Gastrocnemius medialis (tissue), 4 donors: Measurements from ENCODE around the gene KLRB1. TPM values are rescaled to one million over a fixed set of nuclear protein-coding genes. Genes with fewer than 3 reads are reported as not detected.

Experiments
- ATAC-seq, 2 donors: fragments of 150-250 bp; one replicate each; pipeline ENCODE4 v1.9.1; 2016
- DNase-seq, 2 donors: peaks; one replicate each; pipeline ENCODE4 v3.0.0-alpha.2; 2019
- H3K27ac ChIP-seq, 4 donors: fragments of 200-600 bp; sonication (generic); 1 replicate in 1 of 4; 2 replicates in 3 of 4; pipeline ENCODE4 v1.5.1; 2016 to 2018; ENCODE audit warnings: mild to moderate bottlenecking in 2 of 4, moderate library complexity in 1 of 4
- H3K27me3 ChIP-seq, 3 donors: fragments of 200-600 bp; sonication (generic) in 2 of 3; 1 replicate in 1 of 3; 2 replicates in 2 of 3; pipeline versions ENCODE4 v1.5.1 to v1.6.0; 2016 to 2019; ENCODE audit warnings: mild to moderate bottlenecking in 1 of 3, moderate library complexity in 1 of 3
- H3K36me3 ChIP-seq, 2 donors: fragments of 200-600 bp; sonication (generic) in 1 of 2; one replicate each; pipeline ENCODE4 v1.5.1; 2017 to 2018
- H3K4me1 ChIP-seq, 2 donors: fragments of 200-600 bp; sonication (generic) in 1 of 2; one replicate each; pipeline ENCODE4 v1.5.1; 2016 to 2017; ENCODE audit warnings: mild to moderate bottlenecking in 2 of 2
- H3K4me3 ChIP-seq, 4 donors: fragments of 200-600 bp; sonication (generic) in 3 of 4; 1 replicate in 1 of 4; 2 replicates in 3 of 4; pipeline ENCODE4 v1.5.1; 2016 to 2019; ENCODE audit warnings: mild to moderate bottlenecking in 2 of 4
- H3K9me3 ChIP-seq, 3 donors: fragments of 200-600 bp; sonication (generic) in 2 of 3; 1 replicate in 1 of 3; 2 replicates in 2 of 3; pipeline ENCODE4 v1.5.1; 2016 to 2019
- CTCF ChIP-seq, 5 experiments: fragments of 450-650 bp in 3 of 5; fragments of 200-600 bp in 2 of 5; sonication (generic) in 2 of 5; IDR thresholded peaks in 4 of 5; conservative IDR thresholded peaks in 1 of 5; 1 replicate in 4 of 5; 2 replicates in 1 of 5; pipeline ENCODE4 v1.5.1; 2016 to 2019; ENCODE audit warnings: antibody characterized with exemption in 5 of 5, mild to moderate bottlenecking in 3 of 5, moderate library complexity in 3 of 5
- POLR2A ChIP-seq, 2 donors: fragments of 450-650 bp; IDR thresholded peaks; one replicate each; pipeline ENCODE4 v1.6.1; 2017; ENCODE audit warnings: antibody characterized with exemption in 2 of 2, mild to moderate bottlenecking in 2 of 2, moderate library complexity in 2 of 2
- in situ Hi-C, 4 donors: fragments of 200-750 bp; cut with MboI; loops; one replicate each; pipeline versions ENCODE4 v1.15.0 to v1.8.0; 2017; ENCODE audit warnings: low sequenced_read_pairs in 4 of 4
- intact Hi-C: fragments of 100-400 bp; cut with DNase I; formaldehyde crosslinking; loops from one replicate; pipeline ENCODE4 v1.15.1; 2023; ENCODE audit warnings: low total_unique reads
- total RNA-seq, 4 donors: library from RNA; depleted of rRNA; stranded (reverse); fragments of >200 nt; gene quantifications; one replicate each; pipeline versions ENCODE4 v1.1.0 to v1.2.3, GENCODE V29; 2016

Gene KLRB1
- total RNA-seq: 1 to 10 TPM in 1 of 4 donors, not detected in 3; 1.0 TPM

GRCh38 chr12:9607716-9608115, at the start of gene KLRB1:
KLRB1 (minus strand) TSS chr12:9607916; CDS start chr12:9607839, 77 bp downstream.
- in situ Hi-C loops: no loop called here
- intact Hi-C loops: no loop called here
- Histone ChIP-seq H3K4me3 (no peak within 1 kb of the TSS), H3K9me3 (no peaks in the 10 kb centered on the region), H3K27ac (no peak within 1 kb of the TSS), H3K36me3 (no peaks in the 10 kb centered on the region), H3K4me1 (no peaks in the 10 kb centered on the region), H3K27me3 (no peaks in the 10 kb centered on the region)
- no peak for DNase-seq
- TF ChIP-seq CTCF (IDR thresholded peaks at IDR 0.05 in 4 of 5, conservative IDR thresholded peaks at IDR 0.05 in 1 of 5) (no peak), POLR2A (IDR thresholded peaks at IDR 0.05) (no peak)
- ATAC-seq: no peak

GRCh38 chr12:9651265-9651729, 43.6 kb upstream of the KLRB1 start:
- Histone ChIP-seq H3K9me3 (no peaks in the 10 kb centered on the region), H3K4me3 (no peak overlapping the region), H3K36me3 (peaks cover 0 to 21% of the 10 kb centered on the region in 2 donors), H3K27me3 (no peaks in the 10 kb centered on the region), H3K4me1 (peaks cover 15 to 25% of the 10 kb centered on the region in 2 donors), H3K27ac (peak overlapping the region; percentile 71 to 85 (median 82))
- ATAC-seq (no peak), DNase-seq (no peak)
- in situ Hi-C loops (no loop called here), intact Hi-C loops (no loop called here)
- TF ChIP-seq CTCF (IDR thresholded peaks at IDR 0.05 in 4 of 5, conservative IDR thresholded peaks at IDR 0.05 in 1 of 5): no peak
- TF ChIP-seq POLR2A (IDR thresholded peaks at IDR 0.05): no peak

DNA sequence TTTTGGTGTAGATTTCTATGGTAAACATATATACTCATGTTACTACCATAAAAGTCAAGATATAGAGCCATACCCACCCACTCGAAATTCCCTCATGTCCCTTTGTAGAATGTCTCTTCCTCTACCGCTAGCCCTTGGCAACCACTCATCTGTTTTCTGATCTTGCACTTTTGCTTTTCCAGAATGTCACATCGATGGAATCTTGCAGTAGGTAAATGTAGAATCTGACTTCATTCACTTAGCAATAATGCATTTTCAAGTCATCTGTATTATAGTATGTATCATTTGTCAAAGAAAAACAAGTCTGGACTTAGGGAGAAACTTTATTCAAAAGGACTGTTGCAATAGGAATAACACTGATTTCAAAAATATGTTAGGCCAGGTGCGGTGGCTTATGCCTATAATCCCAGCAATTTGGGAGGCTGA, 42.4 kb upstream of the KLRB1 start:
- no peak for TF ChIP-seq CTCF (IDR thresholded peaks at IDR 0.05 in 4 of 5, conservative IDR thresholded peaks at IDR 0.05 in 1 of 5)
- TF ChIP-seq POLR2A (IDR thresholded peaks at IDR 0.05): no peak
- in situ Hi-C loops (no loop called here), intact Hi-C loops (no loop called here)
- Histone ChIP-seq H3K4me1 (peaks cover 15 to 25% of the 10 kb centered on the region in 2 donors), H3K27ac (peak overlapping the region; percentile 71 to 85 (median 82)), H3K4me3 (peak overlapping the region; percentile 23 to 77 (median 70)), H3K36me3 (peaks cover 0 to 16% of the 10 kb centered on the region in 2 donors), H3K9me3 (no peaks in the 10 kb centered on the region), H3K27me3 (no peaks in the 10 kb centered on the region)
- ATAC-seq: no peak
- no peak for DNase-seq

- no peak for ATAC-seq
- intact Hi-C loops (no loop called here), in situ Hi-C loops (no loop called here)
- no peak for TF ChIP-seq POLR2A (IDR thresholded peaks at IDR 0.05)
- Histone ChIP-seq H3K4me1 (peaks cover 15 to 25% of the 10 kb centered on the region in 2 donors), H3K4me3 (peak overlapping the region; percentile 65 to 77 (median 76)), H3K9me3 (no peaks in the 10 kb centered on the region), H3K27me3 (no peaks in the 10 kb centered on the region), H3K27ac (peak overlapping the region; percentile 71 to 85 (median 82)), H3K36me3 (peaks cover 0 to 10% of the 10 kb centered on the region in 2 donors)
- DNase-seq: no peak
Measured at GRCh38 chr12:9649532-9649940, 41.8 kb upstream of the KLRB1 start.

DNA sequence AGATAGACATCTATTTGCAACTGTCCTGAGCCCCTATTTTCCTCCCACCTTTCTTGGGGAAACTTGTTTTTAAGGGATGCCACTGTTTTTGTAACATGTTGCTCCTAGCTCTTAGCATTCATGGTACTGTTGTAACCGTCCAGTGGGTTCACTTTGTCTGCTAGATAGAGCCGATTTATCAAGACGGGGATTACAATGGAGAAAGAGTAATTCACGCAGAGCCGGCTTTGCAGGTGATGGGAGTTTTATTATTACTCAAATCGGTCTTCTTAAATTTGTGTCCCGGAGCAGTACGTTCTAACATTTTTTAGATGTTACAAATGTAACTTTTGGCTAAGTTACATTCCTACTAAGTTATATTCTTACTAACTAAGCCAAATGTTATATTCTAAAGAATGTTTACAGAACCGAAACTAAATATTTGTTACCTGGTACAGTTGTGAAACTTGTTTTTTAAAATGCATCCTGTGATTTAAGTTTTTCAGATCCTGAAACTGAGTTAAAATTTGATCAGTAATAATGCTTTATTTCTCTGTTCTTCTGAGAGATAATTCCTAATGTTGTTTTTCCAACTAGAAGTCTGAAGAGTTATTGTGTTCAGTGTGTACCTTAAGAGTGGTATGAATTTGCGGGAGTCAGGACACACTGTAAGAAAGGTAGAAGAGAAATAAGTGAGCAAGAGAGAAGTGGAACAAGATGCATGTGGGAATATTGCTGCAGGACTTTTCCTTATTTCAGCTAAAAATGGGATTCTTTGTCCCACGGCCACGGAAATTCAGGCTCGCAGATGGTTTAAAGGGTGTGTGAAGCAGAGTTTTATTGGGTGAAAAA, 41.2 kb upstream of the KLRB1 start:
- Histone ChIP-seq H3K9me3 (no peaks in the 10 kb centered on the region), H3K27ac (peak overlapping the region; percentile 71 to 85 (median 82)), H3K4me1 (peaks cover 15 to 25% of the 10 kb centered on the region in 2 donors), H3K36me3 (peaks cover 0 to 4% of the 10 kb centered on the region in 2 donors), H3K27me3 (no peaks in the 10 kb centered on the region), H3K4me3 (peak overlapping the region; percentile 65 to 77 (median 76))
- TF ChIP-seq CTCF (IDR thresholded peaks at IDR 0.05 in 4 of 5, conservative IDR thresholded peaks at IDR 0.05 in 1 of 5) (no peak), POLR2A (IDR thresholded peaks at IDR 0.05) (no peak)
- in situ Hi-C loops: no loop called here
- peak in 1 of 2 donors; percentile 25 for ATAC-seq
- DNase-seq: no peak
- intact Hi-C loops: no loop called here
